DOHH2 (cell line): ENCODE data around the gene HAT1.

Experiments used
- H3F3A ChIP-seq: fragments of 200-600 bp; sonication (generic), shearing (Covaris generic); 2 replicates; pipeline ENCODE4 v1.6.0; 2016; ENCODE audit warnings: antibody characterized with exemption, mild to moderate bottlenecking; ENCODE audit not compliant: control insufficient read depth, insufficient read depth
- H3K27ac ChIP-seq: fragments of 200-600 bp; sonication (generic); 2 replicates; pipeline ENCODE4 v1.5.1; 2014; ENCODE audit warnings: low read depth, mild to moderate bottlenecking, low read length, moderate library complexity
- H3K27me3 ChIP-seq: fragments of 200-600 bp; sonication (generic); 2 replicates; pipeline ENCODE4 v1.6.1; 2014; ENCODE audit warnings: mild to moderate bottlenecking, low read length, mixed read lengths; ENCODE audit not compliant: control insufficient read depth
- H3K36me3 ChIP-seq: fragments of 200-600 bp; sonication (generic); 2 replicates; pipeline ENCODE4 v1.6.1; 2014; ENCODE audit warnings: mild to moderate bottlenecking, low read length, moderate library complexity, mixed read lengths; ENCODE audit not compliant: control insufficient read depth
- H3K4me1 ChIP-seq: fragments of 200-600 bp; sonication (generic); 2 replicates; pipeline ENCODE4 v1.6.1; 2014; ENCODE audit warnings: mild to moderate bottlenecking, low read length, mixed read lengths; ENCODE audit not compliant: control insufficient read depth
- H3K4me2 ChIP-seq: fragments of 200-600 bp; sonication (generic); 2 replicates; pipeline ENCODE4 v1.6.0; 2014; ENCODE audit warnings: mild to moderate bottlenecking, low read length, moderate library complexity
- H3K4me3 ChIP-seq: fragments of 200-600 bp; sonication (generic); 2 replicates; pipeline ENCODE4 v1.5.1; 2014; ENCODE audit warnings: mild to moderate bottlenecking, low read length, mixed read lengths
- H3K79me2 ChIP-seq: fragments of 200-600 bp; sonication (generic); 2 replicates; pipeline ENCODE4 v1.6.1; 2014; ENCODE audit warnings: mild to moderate bottlenecking, low read length, mixed read lengths; ENCODE audit not compliant: control insufficient read depth
- H3K9me2 ChIP-seq: fragments of 200-600 bp; sonication (generic); replicated peaks from 2 replicates; pipeline ENCODE4 v1.6.1; 2014; ENCODE audit warnings: mild to moderate bottlenecking, low read length, mixed read lengths; ENCODE audit not compliant: control insufficient read depth
- H3K9me3 ChIP-seq: fragments of 200-600 bp; sonication (generic); 2 replicates; pipeline ENCODE4 v1.6.1; 2014; ENCODE audit warnings: antibody characterized with exemption, low read length, mixed read lengths; ENCODE audit not compliant: control insufficient read depth, insufficient read depth
- H4K20me1 ChIP-seq: fragments of 200-600 bp; sonication (generic); 2 replicates; pipeline ENCODE4 v1.6.0; 2014; ENCODE audit warnings: low read depth, mild to moderate bottlenecking, antibody characterized with exemption, low read length, moderate library complexity; ENCODE audit not compliant: control insufficient read depth, insufficient read depth
- EZH2phosphoT487 ChIP-seq: fragments of 200-600 bp; sonication (generic); IDR thresholded peaks from 2 replicates; pipeline ENCODE4 v1.6.1; 2017; ENCODE audit warnings: borderline replicate concordance, mild to moderate bottlenecking, antibody characterized with exemption, low read length, moderate library complexity, mixed read lengths
- TF ChIP-seq, protein P1 (sequence below): fragments of 200-600 bp; sonication (generic); IDR thresholded peaks from one replicate; pipeline ENCODE4 v1.5.1; 2014; ENCODE audit warnings: antibody characterized with exemption, mild to moderate bottlenecking, low read depth, low read length; ENCODE audit not compliant: poor library complexity, severe bottlenecking

HAT1 gene

GRCh38 chr2:171985076-171985475 is 62.8 kb downstream of the HAT1 start:
- H3F3A ChIP-seq = peaks cover 6% of the 10 kb centered on the region; the same call in 1 of the 2 replicates
- no peak overlapping the region for H3K4me3 ChIP-seq
- H3K9me3 ChIP-seq = no peaks in the 10 kb centered on the region
- H3K27me3 ChIP-seq = no peaks in the 10 kb centered on the region
- H3K4me2 ChIP-seq = no peak overlapping the region
- TF ChIP-seq EZH2phosphoT487 = no peak
- TF ChIP-seq, protein P1, sequence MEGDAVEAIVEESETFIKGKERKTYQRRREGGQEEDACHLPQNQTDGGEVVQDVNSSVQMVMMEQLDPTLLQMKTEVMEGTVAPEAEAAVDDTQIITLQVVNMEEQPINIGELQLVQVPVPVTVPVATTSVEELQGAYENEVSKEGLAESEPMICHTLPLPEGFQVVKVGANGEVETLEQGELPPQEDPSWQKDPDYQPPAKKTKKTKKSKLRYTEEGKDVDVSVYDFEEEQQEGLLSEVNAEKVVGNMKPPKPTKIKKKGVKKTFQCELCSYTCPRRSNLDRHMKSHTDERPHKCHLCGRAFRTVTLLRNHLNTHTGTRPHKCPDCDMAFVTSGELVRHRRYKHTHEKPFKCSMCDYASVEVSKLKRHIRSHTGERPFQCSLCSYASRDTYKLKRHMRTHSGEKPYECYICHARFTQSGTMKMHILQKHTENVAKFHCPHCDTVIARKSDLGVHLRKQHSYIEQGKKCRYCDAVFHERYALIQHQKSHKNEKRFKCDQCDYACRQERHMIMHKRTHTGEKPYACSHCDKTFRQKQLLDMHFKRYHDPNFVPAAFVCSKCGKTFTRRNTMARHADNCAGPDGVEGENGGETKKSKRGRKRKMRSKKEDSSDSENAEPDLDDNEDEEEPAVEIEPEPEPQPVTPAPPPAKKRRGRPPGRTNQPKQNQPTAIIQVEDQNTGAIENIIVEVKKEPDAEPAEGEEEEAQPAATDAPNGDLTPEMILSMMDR = no peak
- no peaks in the 10 kb centered on the region for H3K79me2 ChIP-seq
- no peaks in the 10 kb centered on the region for H4K20me1 ChIP-seq
- no peaks in the 10 kb centered on the region for H3K4me1 ChIP-seq
- no peak overlapping the region for H3K27ac ChIP-seq
- H3K36me3 ChIP-seq = peaks cover 23% of the 10 kb centered on the region
- no peaks in the 10 kb centered on the region for H3K9me2 ChIP-seq

- Histone ChIP-seq H3K4me1 (no peaks in the 10 kb centered on the region), H3K4me3 (no peak overlapping the region), H3K36me3 (peaks cover 17% of the 10 kb centered on the region), H3K9me2 (no peaks in the 10 kb centered on the region), H3K27me3 (no peaks in the 10 kb centered on the region), H4K20me1 (no peaks in the 10 kb centered on the region), H3K9me3 (no peaks in the 10 kb centered on the region), H3K4me2 (no peak overlapping the region), H3K27ac (no peak overlapping the region), H3F3A (0 out of 2 replicates have a peak, but pooled peaks cover 2% of the 10 kb centered on the region), H3K79me2 (no peaks in the 10 kb centered on the region)
- TF ChIP-seq EZH2phosphoT487 = no peak
- TF ChIP-seq, protein P1 = no peak
These were observed 64.5 kb downstream of the HAT1 start for GRCh38 chr2:171986778-171987177.

GRCh38 chr2:171991027-171991426 is 68.8 kb downstream of the HAT1 start:
- no peaks in the 10 kb centered on the region for H4K20me1 ChIP-seq
- H3K36me3 ChIP-seq = no peaks in the 10 kb centered on the region
- H3K4me2 ChIP-seq = no peak overlapping the region
- no peaks in the 10 kb centered on the region for H3K27me3 ChIP-seq
- TF ChIP-seq, protein P1 = no peak
- TF ChIP-seq EZH2phosphoT487 = no peak
- H3F3A ChIP-seq = 0 out of 2 replicates have a peak, but pooled peaks cover 2% of the 10 kb centered on the region
- H3K79me2 ChIP-seq = no peaks in the 10 kb centered on the region
- no peak overlapping the region for H3K4me3 ChIP-seq
- no peaks in the 10 kb centered on the region for H3K9me3 ChIP-seq
- H3K4me1 ChIP-seq = no peaks in the 10 kb centered on the region
- H3K27ac ChIP-seq = no peak overlapping the region
- H3K9me2 ChIP-seq = no peaks in the 10 kb centered on the region

DNA sequence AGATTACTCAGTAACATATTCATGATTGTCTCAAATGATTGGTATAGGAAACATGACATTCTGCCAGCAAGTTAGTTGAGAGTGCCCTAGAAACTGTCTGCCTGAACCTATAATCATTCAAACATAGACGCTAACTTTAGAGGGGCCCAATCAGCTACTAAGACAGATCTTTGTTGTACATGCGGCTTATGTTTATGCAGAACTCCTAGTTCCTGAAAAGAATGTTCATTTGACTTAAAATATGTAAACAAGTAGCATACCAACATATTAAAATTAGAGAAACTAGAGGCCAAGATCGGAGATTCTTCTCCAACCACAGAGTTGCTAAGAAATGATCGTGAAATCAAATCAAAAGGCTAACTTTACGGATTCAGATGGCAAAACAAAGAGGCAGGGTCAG is 73.3 kb downstream of the HAT1 start:
- Histone ChIP-seq H3K27me3 (no peaks in the 10 kb centered on the region), H3K79me2 (peaks cover 8% of the 10 kb centered on the region), H3K9me3 (no peaks in the 10 kb centered on the region), H3K4me1 (peaks cover 17% of the 10 kb centered on the region), H4K20me1 (no peaks in the 10 kb centered on the region), H3F3A (no peaks in the 10 kb centered on the region), H3K27ac (no peak overlapping the region), H3K4me3 (no peak overlapping the region), H3K9me2 (no peaks in the 10 kb centered on the region), H3K4me2 (no peak overlapping the region), H3K36me3 (no peaks in the 10 kb centered on the region)
- TF ChIP-seq, protein P1 = no peak
- TF ChIP-seq EZH2phosphoT487 = no peak
